ENCODE measurements around the gene ZNF618. TPM values are rescaled to one million over a fixed set of nuclear protein-coding genes. Genes with fewer than 3 reads are reported as not detected.
A peak's percentile ranks its signal among the peaks of the same experiment; 100 is the strongest.

Gene ZNF618
- total RNA-seq, 2 experiments from 2014 or later, result not detected

GRCh38 chr9:113933671-113934070 is 57.6 kb downstream of the ZNF618 start:
- no peak for DNase-seq (ENCODE audit: low spot score)
- Histone ChIP-seq H4K20me1 (ENCODE audit: insufficient read depth, low read length) (no peaks in the 10 kb centered on the region), H3K4me3 (ENCODE audit: low read depth, low read length, poor library complexity, severe bottlenecking) (no peak overlapping the region), H3K36me3 (ENCODE audit: insufficient read depth, low read length) (no peaks in the 10 kb centered on the region), H3K9me3 (ENCODE audit: low read length) (no peaks in the 10 kb centered on the region), H3K79me2 (ENCODE audit: insufficient read depth, low read depth, low read length) (no peaks in the 10 kb centered on the region), H3K9me2 (ENCODE audit: insufficient read depth, low read length) (no peaks in the 10 kb centered on the region), H3K4me2 (ENCODE audit: low read length) (no peak overlapping the region), H3K27ac (ENCODE audit: low read depth, low read length, poor library complexity, severe bottlenecking) (no peak overlapping the region), H3K4me1 (ENCODE audit: insufficient read depth, low read length, poor library complexity, severe bottlenecking) (no peaks in the 10 kb centered on the region), H2AFZ (ENCODE audit: low read length) (no peak overlapping the region)
- BruUV-seq (replicated peaks), result no TSS peak
- TF ChIP-seq CTCF (conservative IDR thresholded peaks at IDR 0.05; ENCODE audit: low read length) (no peak), EZH2phosphoT487 (IDR thresholded peaks at IDR 0.05; ENCODE audit: borderline replicate concordance, low read depth, low read length) (no peak)
- POLR2A ChIA-PET, result no interaction called here
- intact Hi-C loops (cut with micrococcal nuclease; ENCODE audit: unreplicated experiment), result no loop called here
- CTCF ChIA-PET (ENCODE audit: unreplicated experiment), result no interaction called here

GRCh38 chr9:113934167-113934828 is 58.2 kb downstream of the ZNF618 start:
- CTCF ChIA-PET (ENCODE audit: unreplicated experiment), result no interaction called here
- Histone ChIP-seq H3K27ac (ENCODE audit: low read depth, low read length, poor library complexity, severe bottlenecking) (no peak overlapping the region), H3K79me2 (ENCODE audit: insufficient read depth, low read depth, low read length) (no peaks in the 10 kb centered on the region), H3K4me1 (ENCODE audit: insufficient read depth, low read length, poor library complexity, severe bottlenecking) (no peaks in the 10 kb centered on the region), H3K36me3 (ENCODE audit: insufficient read depth, low read length) (no peaks in the 10 kb centered on the region), H3K4me3 (ENCODE audit: low read depth, low read length, poor library complexity, severe bottlenecking) (no peak overlapping the region), H4K20me1 (ENCODE audit: insufficient read depth, low read length) (no peaks in the 10 kb centered on the region), H2AFZ (ENCODE audit: low read length) (no peak overlapping the region), H3K4me2 (ENCODE audit: low read length) (no peak overlapping the region), H3K9me3 (ENCODE audit: low read length) (no peaks in the 10 kb centered on the region), H3K9me2 (ENCODE audit: insufficient read depth, low read length) (no peaks in the 10 kb centered on the region)
- TF ChIP-seq CTCF (conservative IDR thresholded peaks at IDR 0.05; ENCODE audit: low read length) (0 out of 2 replicates have a peak, but pooled peaks have one; percentile 25), EZH2phosphoT487 (IDR thresholded peaks at IDR 0.05; ENCODE audit: borderline replicate concordance, low read depth, low read length) (no peak)
- BruUV-seq (replicated peaks), result no TSS peak
- POLR2A ChIA-PET, result no interaction called here
- no peak for DNase-seq (ENCODE audit: low spot score)
- intact Hi-C loops (cut with micrococcal nuclease; ENCODE audit: unreplicated experiment), result no loop called here

GRCh38 chr9:113934829-113935676 is 58.9 kb downstream of the ZNF618 start:
- TF ChIP-seq CTCF (conservative IDR thresholded peaks at IDR 0.05; ENCODE audit: low read length) (no peak), EZH2phosphoT487 (IDR thresholded peaks at IDR 0.05; ENCODE audit: borderline replicate concordance, low read depth, low read length) (no peak)
- no peak overlapping the region for H3K4me3 ChIP-seq (ENCODE audit: low read depth, low read length, poor library complexity, severe bottlenecking)
- no peaks in the 10 kb centered on the region for H3K4me1 ChIP-seq (ENCODE audit: insufficient read depth, low read length, poor library complexity, severe bottlenecking)

More at GRCh38 chr9:113934829-113935676, 58.9 kb downstream of the ZNF618 start:
- Histone ChIP-seq H3K4me2 (ENCODE audit: low read length) (no peak overlapping the region), H3K36me3 (ENCODE audit: insufficient read depth, low read length) (no peaks in the 10 kb centered on the region), H2AFZ (ENCODE audit: low read length) (no peak overlapping the region), H4K20me1 (ENCODE audit: insufficient read depth, low read length) (no peaks in the 10 kb centered on the region), H3K9me2 (ENCODE audit: insufficient read depth, low read length) (no peaks in the 10 kb centered on the region), H3K27ac (ENCODE audit: low read depth, low read length, poor library complexity, severe bottlenecking) (no peak overlapping the region), H3K79me2 (ENCODE audit: insufficient read depth, low read depth, low read length) (no peaks in the 10 kb centered on the region), H3K9me3 (ENCODE audit: low read length) (no peaks in the 10 kb centered on the region)
- ChIA-PET POLR2A (no interaction called here), CTCF (ENCODE audit: unreplicated experiment) (no interaction called here)
- intact Hi-C loops (cut with micrococcal nuclease; ENCODE audit: unreplicated experiment), result no loop called here
- no TSS peak for BruUV-seq (replicated peaks)
- DNase-seq (ENCODE audit: low spot score), result no peak
